ENCODE measurements around the gene SOX1. TPM values are rescaled to one million over a fixed set of nuclear protein-coding genes. Genes with fewer than 3 reads are reported as not detected.

The SOX1 gene
- total and polyA plus RNA-seq, 9 of the 15 experiments (the other 6 are each of a cell fraction or from before 2014, with no cell fraction given): not detected

- Histone ChIP-seq H3K4me3 (no peak overlapping the region), H3K9me3 (replicated peaks; ENCODE audit: control insufficient read depth, insufficient read depth, low read depth, low read length) (no peaks in the 10 kb centered on the region), H3K9ac (ENCODE audit: insufficient read depth in 1 of 2, low read depth in 2 of 2, low read length in 2 of 2) (no peak overlapping the region), H3K27ac (ENCODE audit: extremely low read depth, low read depth, low read length) (no peak overlapping the region), H3K36me3 (ENCODE audit: control insufficient read depth, insufficient read depth, low read length) (no peaks in the 10 kb centered on the region), H2AFZ (ENCODE audit: low read depth, low read length) (no peak overlapping the region), H3K4me1 (replicated peaks in 1 of 2; ENCODE audit: control insufficient read depth in 2 of 2, insufficient read depth in 2 of 2, low read length in 2 of 2) (peaks cover 0 to 9% of the 10 kb centered on the region in 2 experiments; a peak in 2 of 5 replicates), H4K20me1 (replicated peaks; ENCODE audit: control insufficient read depth, insufficient read depth, low read length) (no peaks in the 10 kb centered on the region), H3K27me3 (ENCODE audit: control insufficient read depth in 2 of 2, insufficient read depth in 2 of 2, low read length in 2 of 2) (peaks cover 2 to 49% of the 10 kb centered on the region in 2 experiments; a peak in 3 of 5 replicates), H3K9me1 (ENCODE audit: control insufficient read depth, insufficient read depth, low read length) (no peaks in the 10 kb centered on the region), H3K79me2 (ENCODE audit: control insufficient read depth, insufficient read depth, low read length) (no peaks in the 10 kb centered on the region), H3K4me2 (ENCODE audit: insufficient read depth, low read length) (no peak overlapping the region)
- ATAC-seq (no peak), FAIRE-seq (no peak), DNase-seq (ENCODE audit: extremely low read depth in 1 of 4, low spot score in 3 of 4) (no peak)
- POLR2A ChIA-PET: interaction anchor here (0.6 kb wide), 1 partner anchor 539 kb away, joined by 3 read pairs; no protein-coding TSS in a partner anchor
- CTCF ChIA-PET (ENCODE audit: low intra/inter-chr PET ratio): no interaction called here
- intact Hi-C loops (cut with micrococcal nuclease): no loop called here
- no TSS peak for BruUV-seq (replicated peaks)
- TF ChIP-seq CBX8 (IDR thresholded peaks at IDR 0.05; ENCODE audit: borderline replicate concordance, extremely low read depth, low read depth, low read length, poor library complexity, severe bottlenecking) (no peak), ZNF174 (CRISPR knock-in tag; IDR thresholded peaks at IDR 0.05) (no peak), HEY1 (CRISPR knock-in tag; IDR thresholded peaks at IDR 0.05; ENCODE audit: borderline replicate concordance) (no peak), PTRF (tag; IDR thresholded peaks at IDR 0.05) (no peak), MTF1 (CRISPR knock-in tag; IDR thresholded peaks at IDR 0.05; ENCODE audit: borderline replicate concordance) (no peak), NR2C2 (CRISPR knock-in tag; IDR thresholded peaks at IDR 0.05) (no peak), NR2C2 (tag; IDR thresholded peaks at IDR 0.05) (no peak), KDM5B (IDR thresholded peaks at IDR 0.05; ENCODE audit: insufficient replicate concordance, low read depth, low read length) (no peak), PREB (CRISPR knock-in tag; IDR thresholded peaks at IDR 0.05) (no peak), POLR2G (IDR thresholded peaks at IDR 0.05; ENCODE audit: low read depth, low read length) (no peak), GATAD2B (IDR thresholded peaks at IDR 0.05; ENCODE audit: borderline replicate concordance) (no peak), HNRNPL (IDR thresholded peaks at IDR 0.05; ENCODE audit: low read depth, low read length) (no peak), ZNF511 (CRISPR knock-in tag; IDR thresholded peaks at IDR 0.05) (no peak), ZNF551 (CRISPR knock-in tag; IDR thresholded peaks at IDR 0.05) (no peak), NFIX (CRISPR knock-in tag; IDR thresholded peaks at IDR 0.05; ENCODE audit: low read depth) (no peak), ZNF23 (CRISPR knock-in tag; IDR thresholded peaks at IDR 0.05) (no peak)
- in situ Hi-C loops (cut with MboI): no loop called here
- WGBS (ENCODE audit: insufficient coverage, low coverage, missing lambda C conversion rate): 2% methylated on average over 5 of the region's 5 CpGs
Measured at GRCh38 chr13:112058941-112059340, 8.0 kb upstream of the SOX1 start.

All from K562 (cell line).